GM12878 (cell line): ENCODE results near the gene GNAZ. TPM values are rescaled to one million over a fixed set of nuclear protein-coding genes. Genes with fewer than 3 reads are reported as not detected.

Experiments
- ATAC-seq: fragments of 200-7000 bp; cut with Tn5 transposase; 3 replicates; pipeline ENCODE4 v1.9.1; 2020; ENCODE audit warnings: mild to moderate bottlenecking, moderate library complexity
- BruUV-seq: library from RNA; stranded (reverse); fragments of 400-500 nt; replicated peaks from 2 replicates; lab custom pipeline; 2021; lab: Mats Ljungman, UMichigan
- CTCF ChIA-PET: fragments of 300-600 bp; sonication (Branson Sonifier 250); formaldehyde crosslinking; extraction: SDS; loops from one replicate; lab custom pipeline; 2021; ENCODE audit warnings: inconsistent platforms; lab: Yijun Ruan, JAX
- POLR2A ChIA-PET: fragments of 350-600 bp; formaldehyde crosslinking; extraction: SDS; loops from one replicate; lab custom pipeline; 2021; ENCODE audit warnings: inconsistent platforms; lab: Charles Lee
- RAD21 ChIA-PET: fragments of 300-600 bp; sonication (Branson Sonifier 250); formaldehyde crosslinking; loops from one replicate; lab custom pipeline; 2023; ENCODE audit warnings: antibody characterized with exemption; ENCODE audit not compliant: unreplicated experiment; lab: Charles Lee
- SMC1A ChIA-PET: fragments of 300-600 bp; sonication (Branson Sonifier 250); formaldehyde crosslinking; loops from one replicate; lab custom pipeline; 2023; ENCODE audit not compliant: unreplicated experiment, uncharacterized antibody; lab: Charles Lee
- DNase-seq: peaks from one replicate; pipeline ENCODE4 v3.0.0-alpha.2; 2011; ENCODE audit warnings: low read depth, low spot score
- FAIRE-seq: peaks from 3 replicates; lab custom pipeline; 2011; peaks lifted over from hg19 to GRCh38; lab: Jason Lieb, UNC
- H2AFZ ChIP-seq: 2 replicates; pipeline ENCODE4 v1.6.0; 2011; ENCODE audit warnings: low read depth, low read length, control low read depth; ENCODE audit not compliant: control insufficient read depth
- H3K27ac ChIP-seq: 2 replicates; pipeline ENCODE4 v1.5.1; 2011; ENCODE audit warnings: control low read depth; ENCODE audit not compliant: control insufficient read depth, insufficient read depth
- H3K27me3 ChIP-seq, 2 experiments: replicated peaks in 1 of 2; 2 replicates each; pipeline versions ENCODE4 v1.6.0 to v1.6.1; 2011; ENCODE audit warnings: low read length in 1 of 2; ENCODE audit not compliant: control insufficient read depth in 2 of 2, insufficient read depth in 2 of 2
- H3K36me3 ChIP-seq, 2 experiments: 2 replicates each; pipeline ENCODE4 v1.5.1; 2011; ENCODE audit warnings: low read length in 1 of 2; ENCODE audit not compliant: control insufficient read depth in 2 of 2, insufficient read depth in 2 of 2
- H3K4me1 ChIP-seq: 2 replicates; pipeline ENCODE4 v1.6.1; 2011; ENCODE audit warnings: mild to moderate bottlenecking, low read length, moderate library complexity, mixed read lengths; ENCODE audit not compliant: control insufficient read depth, insufficient read depth
- H3K4me2 ChIP-seq: 2 replicates; pipeline ENCODE4 v1.6.0; 2011; ENCODE audit warnings: control low read depth; ENCODE audit not compliant: control insufficient read depth, insufficient read depth
- H3K4me3 ChIP-seq: fragments of 200-600 bp; sonication (generic); 2 replicates; pipeline ENCODE4 v1.5.1; 2016
- H3K79me2 ChIP-seq: 2 replicates; pipeline ENCODE4 v1.6.0; 2011; ENCODE audit warnings: low read length; ENCODE audit not compliant: control insufficient read depth, insufficient read depth
- H3K9ac ChIP-seq: 2 replicates; pipeline ENCODE4 v1.8.0; 2011; ENCODE audit warnings: low read length, control low read depth, mixed read lengths; ENCODE audit not compliant: control insufficient read depth, insufficient read depth
- H3K9me3 ChIP-seq: replicated peaks from 3 replicates; pipeline ENCODE4 v1.5.1; 2011; ENCODE audit warnings: mild to moderate bottlenecking, low read length; ENCODE audit not compliant: control insufficient read depth, insufficient read depth
- H4K20me1 ChIP-seq: 2 replicates; pipeline ENCODE4 v1.6.0; 2011; ENCODE audit not compliant: control insufficient read depth, insufficient read depth
- EP300 ChIP-seq, 2 experiments: fragments of 150-350 bp in 1 of 2; IDR thresholded peaks; 2 replicates each; pipeline ENCODE4 v1.6.1; 2011 to 2012; ENCODE audit warnings: low read depth in 2 of 2, low read length in 2 of 2, borderline replicate concordance in 1 of 2, improper control_type of control experiment in 1 of 2, inconsistent platforms in 1 of 2; ENCODE audit not compliant: control insufficient read depth in 1 of 2
- FOXK2 ChIP-seq: fragments of 450-650 bp; IDR thresholded peaks from 2 replicates; pipeline ENCODE4 v1.6.1; 2017; ENCODE audit warnings: mild to moderate bottlenecking, moderate library complexity
- LARP7 ChIP-seq: fragments of 450-650 bp; IDR thresholded peaks from 2 replicates; pipeline ENCODE4 v1.6.1; 2017; ENCODE audit warnings: mild to moderate bottlenecking
- MXI1 ChIP-seq: fragments of 150-350 bp; IDR thresholded peaks from 2 replicates; pipeline ENCODE4 v1.6.1; 2011; ENCODE audit warnings: low read depth, mild to moderate bottlenecking, inconsistent platforms, low read length, improper control_type of control experiment
- ZSCAN29 ChIP-seq: fragments of 450-650 bp; IDR thresholded peaks from 2 replicates; pipeline ENCODE4 v1.6.1; 2017; ENCODE audit warnings: mild to moderate bottlenecking, moderate library complexity
- WGBS: methylation state at CpG from one replicate; pipeline ENCODE4 v1.1.6; 2016; ENCODE audit warnings: low lambda C conversion rate; ENCODE audit not compliant: insufficient replicate concordance, insufficient coverage; ENCODE audit errors: missing lambda C conversion rate; 5-methylcytosine and 5-hydroxymethylcytosine counted together
- in situ Hi-C: fragments of 300-500 bp; cut with MboI; formaldehyde crosslinking; loops from 9 replicates; pipeline ENCODE4 v1.14.3; 2018; ENCODE audit warnings: mixed read lengths
- intact Hi-C: fragments of 100-400 bp; cut with micrococcal nuclease; formaldehyde crosslinking; loops from one replicate; pipeline ENCODE4 v1.14.2; 2022; ENCODE audit not compliant: unreplicated experiment
- polyA plus RNA-seq, 11 experiments: library from polyadenylated mRNA; depleted of rRNA in 4 of 11; unstranded in 6 of 11; stranded (reverse) in 5 of 11; fragments of >200 nt; fragmentation: Nextera tagmentation in 4 of 11; fragmentation: Illumina TruSeq in 1 of 11; extraction: Ambion mirVana in 4 of 11; extraction: Trizol in 1 of 11; gene quantifications; 1 replicate in 1 of 11; 2 replicates in 10 of 11; pipeline versions ENCODE4 v1.2.1 to v1.2.3, GENCODE V29; 2011 to 2016; ENCODE audit warnings: inconsistent platforms in 2 of 11, missing spikeins in 2 of 11, low read depth in 1 of 11
- total RNA-seq, 4 experiments: library from RNA; depleted of rRNA in 3 of 4; stranded (reverse); fragments of >200 nt in 3 of 4; fragmentation: Illumina TruSeq in 1 of 4; extraction: Trizol in 1 of 4; gene quantifications; 2 replicates each; pipeline versions ENCODE4 v1.2.1 to v1.2.3, GENCODE V29; 2013 to 2021

Gene GNAZ
- total and polyA plus RNA-seq, 10 of the 15 experiments (the other 5 are each of a cell fraction or from before 2014, with no cell fraction given), result 0.09 to 1.0 (median 0.44) TPM; not detected in 1

GRCh38 chr22:23076896-23077572 is 6.7 kb downstream of the GNAZ start:
- RAD21 ChIA-PET, result interaction anchor here (0.8 to 1.1 kb wide), 2 partner anchors 117 kb away, joined by 3 to 4 read pairs; no protein-coding TSS in a partner anchor
- in situ Hi-C loops, result no loop called here
- no peaks in the 10 kb centered on the region for H3K9me3 ChIP-seq
- SMC1A ChIA-PET, result interaction anchor here (2.8 kb wide), 1 partner anchor 118 kb away, joined by 12 read pairs; no protein-coding TSS in a partner anchor
- no peak overlapping the region for H3K4me2 ChIP-seq
- POLR2A ChIA-PET, result no interaction called here
- H3K79me2 ChIP-seq, result no peaks in the 10 kb centered on the region
- no peak overlapping the region for H3K4me3 ChIP-seq
- DNase-seq (no peak), ATAC-seq (no peak)
- WGBS, result 36% methylated on average over 10 of the region's 10 CpGs
- BruUV-seq, result no TSS peak
- no peak overlapping the region for H2AFZ ChIP-seq
- no peaks in the 10 kb centered on the region for H3K27me3 ChIP-seq
- no peaks in the 10 kb centered on the region; the same call in 1 of the 2 replicates for H3K4me1 ChIP-seq
- TF ChIP-seq MXI1 (no peak), LARP7 (no peak), EP300 (IDR thresholded peaks at IDR 0.05; ENCODE audit: borderline replicate concordance in 1 of 2, control insufficient read depth in 1 of 2, low read depth in 2 of 2, low read length in 2 of 2) (no peak), FOXK2 (no peak), ZSCAN29 (no peak)
- TF ChIP-seq, all 136 proteins: peak for 0
- H3K36me3 ChIP-seq, result no peaks in the 10 kb centered on the region
- no peak for FAIRE-seq
- H3K9ac ChIP-seq, result no peak overlapping the region
- CTCF ChIA-PET, result no interaction called here
- no peak overlapping the region for H3K27ac ChIP-seq
- H4K20me1 ChIP-seq, result no peaks in the 10 kb centered on the region
- intact Hi-C loops, result no loop called here
